ENCODE results near the gene TMEM179.

TMEM179 gene

GRCh38 chr14:104569435-104569834, 35.1 kb downstream of the TMEM179 start:
- no peak for DNase-seq (ENCODE audit: low spot score)

- DNase-seq (ENCODE audit: low spot score): no peak
Measured at GRCh38 chr14:104568620-104569019, 36.0 kb downstream of the TMEM179 start.

GRCh38 chr14:104567957-104568225, 36.7 kb downstream of the TMEM179 start:
- no peak for DNase-seq (ENCODE audit: low spot score)

GRCh38 chr14:104567141-104567956, 37.2 kb downstream of the TMEM179 start:
- DNase-seq (ENCODE audit: low spot score): no peak

GRCh38 chr14:104564744-104565679, 39.6 kb downstream of the TMEM179 start:
- no peak for DNase-seq (ENCODE audit: low spot score)

GRCh38 chr14:104563742-104564615, 40.6 kb downstream of the TMEM179 start:
- peak; percentile 96 for DNase-seq (ENCODE audit: low spot score)

- no peak for DNase-seq (ENCODE audit: low spot score)
Measured at GRCh38 chr14:104563191-104563741, 41.3 kb downstream of the TMEM179 start.

GRCh38 chr14:104562606-104563005, 42.0 kb downstream of the TMEM179 start:
- DNase-seq (ENCODE audit: low spot score): no peak

GRCh38 chr14:104561632-104562495, 42.7 kb downstream of the TMEM179 start:
- DNase-seq (ENCODE audit: low spot score): no peak

GRCh38 chr14:104561124-104561557, 43.4 kb downstream of the TMEM179 start:
- no peak for DNase-seq (ENCODE audit: low spot score)

GRCh38 chr14:104560586-104560945, 44.0 kb downstream of the TMEM179 start:
- DNase-seq (ENCODE audit: low spot score): no peak

GRCh38 chr14:104559804-104560585, 44.6 kb downstream of the TMEM179 start:
- DNase-seq (ENCODE audit: low spot score): no peak

GRCh38 chr14:104559028-104559803, 45.4 kb downstream of the TMEM179 start:
- DNase-seq (ENCODE audit: low spot score): no peak

GRCh38 chr14:104558231-104559027, 46.1 kb downstream of the TMEM179 start:
- no peak for DNase-seq (ENCODE audit: low spot score)

GRCh38 chr14:104557766-104558165, 46.8 kb downstream of the TMEM179 start:
- DNase-seq (ENCODE audit: low spot score): no peak

- DNase-seq (ENCODE audit: low spot score): no peak
Measured at GRCh38 chr14:104557086-104557485, 47.5 kb downstream of the TMEM179 start.

- DNase-seq (ENCODE audit: low spot score): no peak
Measured at GRCh38 chr14:104556256-104557021, 48.1 kb downstream of the TMEM179 start.
